RPMI7951 (cell line): ENCODE measurements around the gene MS4A10. TPM values are rescaled to one million over a fixed set of nuclear protein-coding genes. Genes with fewer than 3 reads are reported as not detected.
"Not testable (repeated sequence)": the region's sequence is repeated elsewhere in the genome, so short reads cannot be mapped to it uniquely, and the experiment has no call there.

Source experiments
- DNase-seq: peaks from one replicate; pipeline ENCODE4 v3.0.0-alpha.2; 2012; ENCODE audit warnings: low read depth
- total RNA-seq: library from RNA; depleted of rRNA; stranded (reverse); fragments of >200 nt; shearing (Covaris generic); gene quantifications from 2 replicates; pipeline ENCODE4 v1.2.3, GENCODE V29; 2014

The MS4A10 gene
- total RNA-seq, 1 experiment from 2014 or later = not detected

DNA sequence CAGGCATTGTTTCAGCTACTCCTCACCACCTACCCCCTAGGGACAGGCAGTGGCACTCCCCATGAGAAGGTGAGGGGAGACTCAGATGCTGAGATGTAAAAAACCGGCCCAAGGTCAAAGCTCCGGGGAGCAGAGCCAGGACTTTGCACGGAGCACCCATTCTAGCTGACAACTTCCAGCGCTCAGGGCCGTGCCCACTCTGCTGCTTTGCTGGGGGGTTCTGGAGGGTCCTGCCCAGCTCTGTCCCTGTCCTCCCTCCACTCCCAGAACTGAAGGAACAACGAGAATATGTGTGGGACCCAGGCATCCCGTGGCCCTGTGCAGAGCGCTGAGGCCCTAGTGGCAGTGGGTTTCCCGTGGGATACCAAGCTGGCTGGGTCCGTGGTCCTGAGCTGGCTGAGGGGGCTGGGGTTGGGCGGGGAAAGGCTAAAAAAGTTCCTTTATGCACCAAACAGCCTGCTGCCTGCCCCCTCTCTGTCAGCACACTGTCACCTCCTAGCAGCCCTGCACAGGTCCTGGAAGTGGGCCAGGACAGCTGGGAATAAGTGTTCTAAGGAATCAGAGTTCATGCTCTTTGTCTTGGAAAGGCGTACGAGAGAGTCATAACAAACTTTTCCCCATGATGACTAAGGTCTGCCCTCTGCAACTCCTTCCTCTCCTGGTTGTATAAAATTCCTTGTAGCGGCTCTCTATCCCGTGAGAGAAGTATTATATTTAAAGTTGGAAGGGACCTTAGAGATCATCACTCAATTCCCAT lies 1.9 kb downstream of the MS4A10 start:
- DNase-seq = peak; percentile 78

GRCh38 chr11:60788401-60789125 lies 3.4 kb downstream of the MS4A10 start:
- no peak for DNase-seq

DNA sequence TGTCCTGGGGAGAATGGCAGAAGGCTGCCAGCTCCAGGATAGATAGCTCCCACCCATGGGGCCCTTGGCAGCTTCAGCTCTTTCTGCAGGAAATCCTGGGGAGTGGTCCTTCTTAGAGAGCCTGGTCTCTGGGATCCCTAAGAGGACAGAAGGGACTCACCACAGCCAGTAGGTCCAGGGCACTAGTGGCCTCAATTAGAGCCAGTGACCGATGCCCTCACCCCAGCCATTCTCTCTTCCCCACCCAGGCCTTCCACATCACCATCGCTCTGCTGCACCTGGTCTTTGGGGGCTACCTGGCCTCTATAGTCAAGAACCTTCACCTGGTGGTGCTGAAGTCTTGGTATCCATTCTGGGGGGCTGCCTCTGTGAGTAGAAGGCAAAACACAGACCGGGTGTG lies 5.6 kb downstream of the MS4A10 start:
- DNase-seq = no peak

DNA sequence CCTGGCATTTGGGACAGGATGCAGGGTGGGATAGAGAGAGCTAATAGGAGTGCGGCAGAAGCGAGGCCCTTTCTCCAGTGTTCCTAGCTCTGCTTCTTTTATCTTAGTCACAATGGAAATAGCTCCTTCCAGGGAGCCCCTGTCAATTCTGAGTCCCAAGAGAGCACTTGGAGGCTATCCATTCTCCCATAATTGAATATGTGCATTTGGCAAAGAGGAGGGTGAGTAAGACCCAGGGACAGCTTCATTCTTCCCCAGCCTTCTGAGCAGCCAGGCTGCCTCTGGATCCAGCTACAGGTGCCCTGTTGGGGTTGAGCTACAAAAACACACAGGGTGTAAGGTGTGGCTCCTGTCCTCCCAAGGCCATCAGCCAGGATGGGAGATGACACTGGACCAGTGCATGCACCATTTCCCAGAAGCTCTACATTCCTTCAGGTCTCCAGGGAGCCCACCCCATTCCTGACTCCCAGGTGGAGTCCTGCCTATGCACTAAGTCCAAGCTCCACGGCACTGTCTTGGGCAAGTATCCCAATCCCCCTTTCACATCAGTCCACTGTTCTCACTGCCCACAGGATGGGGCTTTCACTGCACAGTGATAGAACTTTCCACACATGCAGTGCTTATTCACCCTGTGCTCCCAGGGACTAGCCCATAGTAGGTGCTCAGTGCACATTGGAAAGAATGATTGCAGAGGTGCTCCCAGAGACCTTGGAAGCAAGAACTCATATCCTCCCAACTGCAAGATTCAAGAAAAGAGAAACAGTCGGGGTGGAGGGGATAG lies 6.2 kb downstream of the MS4A10 start:
- DNase-seq = no peak

GRCh38 chr11:60792521-60792920 lies 7.4 kb downstream of the MS4A10 start:
- no peak for DNase-seq

- DNase-seq = no peak
These were observed 10.2 kb downstream of the MS4A10 start for GRCh38 chr11:60795291-60795690.

DNA sequence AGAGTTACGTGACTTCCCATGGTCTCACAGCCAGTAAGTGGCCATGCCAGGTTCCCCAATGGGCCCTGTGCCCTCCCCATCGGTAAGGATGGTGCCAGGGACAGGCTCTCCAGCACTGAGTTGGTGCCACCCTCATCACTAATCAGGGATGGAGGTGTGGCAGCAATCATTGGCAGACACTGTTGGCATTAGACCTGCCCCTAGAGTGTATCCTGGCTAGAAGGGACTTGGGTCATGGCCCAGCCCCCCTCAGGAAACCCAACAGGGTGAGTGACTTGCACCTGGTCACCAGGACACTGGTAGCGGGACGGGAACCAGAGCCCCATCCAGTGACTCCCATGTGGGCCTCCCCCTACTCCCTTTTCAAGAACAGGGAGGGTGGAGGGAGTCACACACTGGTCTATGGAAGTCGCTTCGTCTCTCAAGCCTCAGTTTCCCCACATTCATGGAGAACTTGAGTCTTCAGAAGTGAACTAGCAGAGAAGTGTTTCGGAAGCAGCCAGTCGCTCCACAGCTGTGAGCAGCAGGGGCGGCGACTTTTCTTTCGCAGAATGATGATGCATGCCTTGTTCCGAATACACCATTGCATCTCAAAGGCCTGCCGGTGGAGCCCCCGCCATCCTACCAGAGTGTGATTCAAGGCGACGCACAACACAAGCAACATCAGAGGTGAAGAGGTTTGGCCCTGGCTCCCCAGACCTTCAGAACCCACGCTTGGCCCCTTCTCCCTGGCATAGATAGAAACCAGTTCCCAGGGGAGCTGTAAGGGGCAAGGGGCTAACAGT lies 12.9 kb downstream of the MS4A10 start:
- no peak for DNase-seq

- no peak for DNase-seq
These were observed 13.5 kb downstream of the MS4A10 start for GRCh38 chr11:60798631-60799030.

DNA sequence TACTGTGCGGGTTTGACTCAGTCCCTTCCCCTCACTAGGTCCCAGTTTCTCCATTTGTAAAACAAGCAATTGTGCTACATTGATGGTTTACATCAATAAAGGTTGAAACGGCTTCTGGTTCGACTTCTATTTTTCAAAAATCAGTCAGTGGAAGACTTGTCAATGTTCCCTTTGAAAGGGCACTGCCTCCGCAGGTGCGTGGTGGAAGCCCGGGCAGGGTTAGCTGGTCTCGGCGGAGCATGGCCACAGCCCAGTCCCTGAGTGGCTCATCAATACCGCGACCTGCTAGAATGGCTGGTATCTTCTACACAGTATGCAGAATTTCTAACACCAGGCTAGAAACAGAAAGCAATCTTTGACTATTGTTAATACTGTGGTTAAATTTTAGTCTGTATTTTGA lies 16.1 kb downstream of the MS4A10 start:
- DNase-seq = no peak

GRCh38 chr11:60803273-60803936 lies 18.3 kb downstream of the MS4A10 start:
- DNase-seq = no peak

DNA sequence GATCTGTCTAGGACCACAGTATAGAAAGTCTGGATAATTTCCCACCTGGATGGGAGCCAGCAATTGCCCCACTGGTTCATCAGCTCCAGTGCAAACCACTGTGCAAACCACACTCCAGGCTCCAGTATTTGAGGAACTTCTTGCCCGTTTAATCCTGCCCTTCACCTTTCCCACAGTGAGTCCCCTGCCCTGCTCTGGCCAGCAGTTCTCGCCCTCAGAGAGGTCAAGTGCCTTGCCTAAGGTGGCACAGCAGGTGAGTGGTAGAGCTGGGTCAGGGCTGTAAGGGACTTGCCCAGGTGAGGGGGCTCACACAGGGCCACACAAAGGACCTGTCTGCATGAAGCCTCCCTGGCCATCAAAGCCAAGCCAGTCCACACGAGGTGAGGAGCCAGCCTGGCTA lies 24.1 kb downstream of the MS4A10 start:
- DNase-seq = no peak

DNA sequence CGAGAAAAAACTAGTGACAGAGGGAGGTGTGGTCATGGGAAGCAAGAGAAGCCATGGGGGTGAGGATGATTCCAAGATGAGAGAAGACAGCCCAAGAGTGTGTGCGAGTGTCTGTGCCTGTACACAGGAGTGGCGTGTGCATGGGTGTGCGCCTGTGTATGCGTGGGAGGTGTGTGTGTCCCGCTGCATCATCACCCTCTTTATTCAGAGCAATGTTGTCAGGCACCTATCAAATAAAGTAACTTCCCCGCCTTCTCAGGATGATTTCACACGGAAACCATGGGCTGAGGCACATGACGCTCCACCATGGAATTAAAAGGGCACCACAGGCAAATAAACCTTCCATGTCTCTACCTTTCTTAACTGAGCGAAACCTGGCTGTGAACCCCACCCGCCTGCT lies 24.6 kb downstream of the MS4A10 start:
- DNase-seq = no peak

- DNase-seq = no peak
These were observed 25.0 kb downstream of the MS4A10 start for GRCh38 chr11:60810151-60810550.

DNA sequence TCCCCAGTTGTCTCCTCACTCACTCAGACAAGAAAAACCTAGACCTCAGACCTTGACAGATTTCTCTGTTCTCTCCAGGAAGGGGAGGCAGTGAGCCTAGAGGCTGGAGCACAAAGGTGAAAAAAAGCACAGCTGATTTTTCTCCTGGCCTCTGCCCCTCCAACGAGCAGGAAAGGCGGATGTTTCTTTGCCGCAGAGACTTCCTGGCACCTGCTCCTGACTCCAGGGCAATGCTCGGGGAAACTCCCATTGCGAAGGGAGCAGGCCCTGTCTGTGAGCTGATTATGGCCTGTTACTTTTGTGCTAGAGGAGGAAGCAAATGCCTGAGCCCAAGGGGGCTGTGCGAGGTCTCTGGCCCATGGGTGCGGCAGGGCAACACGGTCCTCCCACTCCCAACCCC lies 25.4 kb downstream of the MS4A10 start:
- no peak for DNase-seq

DNA sequence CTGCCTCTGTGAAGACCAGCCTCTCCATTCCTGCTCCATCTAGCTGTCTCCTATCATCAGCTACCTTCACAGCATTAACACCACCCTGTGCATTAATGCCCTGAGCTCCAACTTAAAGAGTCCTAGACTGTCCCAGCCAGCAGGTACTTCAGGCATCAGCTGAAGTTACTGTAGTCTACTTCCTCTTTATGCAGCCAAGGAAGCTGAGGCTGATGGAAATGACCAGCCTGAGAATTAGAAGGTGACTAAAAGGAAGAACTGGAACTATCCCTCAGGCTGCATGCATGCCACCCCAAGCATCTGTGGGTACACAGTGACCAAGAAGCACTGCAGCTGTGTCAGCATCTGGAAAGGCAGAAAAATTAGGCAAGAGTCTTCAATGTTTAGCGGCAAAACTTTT lies 28.2 kb downstream of the MS4A10 start:
- DNase-seq = no peak

GRCh38 chr11:60814112-60814511 lies 29.0 kb downstream of the MS4A10 start:
- DNase-seq = no peak

DNA sequence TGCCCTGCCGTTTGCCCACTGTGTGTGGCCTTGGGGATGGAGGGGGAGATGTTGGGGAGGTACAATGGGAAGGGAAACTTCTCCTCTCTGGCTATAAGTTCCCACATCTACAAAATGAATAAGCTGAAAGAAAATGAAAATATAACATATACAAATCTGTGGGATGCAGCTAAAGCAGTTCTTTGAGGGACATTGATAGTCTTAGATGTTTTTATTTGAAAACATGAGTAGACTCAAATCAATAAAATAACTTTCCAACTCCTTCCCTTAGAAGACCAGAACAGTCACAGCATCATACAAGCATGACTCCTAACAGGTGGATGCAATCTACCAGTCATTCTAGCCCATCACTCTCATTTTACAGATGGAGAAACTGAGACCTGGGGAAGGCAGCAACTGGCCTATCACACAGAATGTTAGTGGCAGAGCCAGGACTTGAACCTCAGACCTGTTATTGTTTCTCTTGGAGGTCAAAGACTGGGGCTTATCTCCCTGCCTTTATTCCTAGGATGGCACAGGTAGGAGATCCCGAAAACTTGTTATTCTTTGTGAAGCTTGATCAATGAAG lies 31.5 kb downstream of the MS4A10 start:
- no peak for DNase-seq

DNA sequence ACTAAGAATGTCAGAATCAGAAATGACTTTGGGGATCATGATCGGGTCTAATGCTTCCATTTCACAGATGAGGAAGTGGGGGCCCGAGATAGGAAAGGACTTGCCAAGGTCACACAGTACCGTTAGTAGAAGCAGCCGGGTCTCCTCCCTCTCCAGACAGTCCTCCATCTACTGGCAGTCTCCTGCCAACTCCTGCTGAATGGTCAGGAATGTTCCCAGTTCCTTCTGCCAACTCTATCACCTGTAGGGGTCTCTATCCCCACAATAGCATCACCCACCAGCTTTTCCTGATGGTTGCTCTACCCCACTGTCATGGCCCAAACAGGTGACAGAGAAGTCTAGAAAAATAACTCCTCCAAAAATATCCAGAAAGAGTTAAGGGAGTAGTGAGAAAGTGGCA lies 32.9 kb downstream of the MS4A10 start:
- no peak for DNase-seq

- DNase-seq = no peak
These were observed 36.9 kb downstream of the MS4A10 start for GRCh38 chr11:60821827-60822599.

DNA sequence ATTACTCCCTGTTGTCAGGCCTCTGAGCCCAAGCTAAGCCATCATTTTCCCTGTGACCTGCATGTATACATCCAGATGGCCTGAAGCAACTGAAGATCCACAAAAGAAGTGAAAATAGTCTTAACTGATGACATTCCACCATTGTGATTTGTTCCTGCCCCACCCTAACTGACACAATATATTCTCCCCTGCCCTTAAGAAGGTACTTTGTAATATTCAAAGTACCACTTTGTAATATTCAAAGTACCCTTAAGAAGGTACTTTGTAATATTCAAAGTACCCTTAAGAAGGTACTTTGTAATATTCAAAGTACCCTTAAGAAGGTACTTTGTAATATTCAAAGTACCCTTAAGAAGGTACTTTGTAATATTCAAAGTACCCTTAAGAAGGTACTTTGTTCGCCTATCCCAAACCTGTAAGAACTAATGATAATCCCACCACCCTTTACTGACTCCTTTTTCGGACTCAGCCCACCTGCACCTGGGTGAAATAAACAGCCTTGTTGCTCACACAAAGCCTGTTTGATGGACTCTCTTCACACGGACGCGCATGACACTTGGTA lies 38.7 kb downstream of the MS4A10 start:
- DNase-seq = not testable (repeated sequence)
